ENCODE measurements around the gene CMTM5.

The CMTM5 gene

DNA sequence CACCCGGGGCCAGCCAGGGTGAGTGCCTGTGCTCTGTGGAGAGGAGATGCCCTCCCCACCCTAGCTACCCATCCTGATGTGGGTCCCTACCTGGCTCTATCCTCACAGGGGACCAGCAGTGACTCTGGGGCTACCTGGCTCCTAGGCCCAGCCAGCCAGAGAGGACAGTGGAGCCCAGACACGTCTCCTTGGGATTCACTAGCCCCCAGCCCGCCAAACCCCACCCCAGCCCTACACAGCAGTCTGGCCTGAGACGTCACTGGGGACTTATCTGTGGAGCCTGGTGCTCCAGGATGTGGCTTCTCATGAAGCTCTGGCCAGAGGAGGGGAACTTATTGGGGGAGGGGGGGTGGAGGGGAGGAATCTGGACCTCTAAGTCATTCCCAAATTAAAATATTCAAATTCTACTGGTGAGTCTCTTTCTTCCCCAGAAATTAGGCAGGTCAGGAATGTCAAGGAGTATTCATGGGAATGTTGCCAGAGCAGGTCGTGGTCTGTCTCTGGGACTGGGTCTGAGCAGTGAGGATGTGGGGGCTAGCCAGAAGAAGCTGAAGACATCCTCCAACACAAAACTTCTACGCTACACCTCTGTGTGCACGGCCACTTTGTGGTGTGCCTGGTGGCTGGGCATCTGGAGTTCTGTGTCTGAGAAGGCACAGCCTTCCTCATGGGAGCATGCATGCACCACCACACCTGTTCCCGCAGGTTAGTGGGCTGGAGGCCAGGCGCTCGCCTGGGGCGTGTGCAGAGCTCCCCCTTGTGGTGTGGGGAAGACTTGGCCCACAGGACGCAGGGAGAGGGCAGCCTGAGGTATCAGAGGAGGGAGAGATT lies 2.7 kb downstream of the CMTM5 start:
- no peaks in the 10 kb centered on the region for H3K4me1 ChIP-seq (ENCODE audit: low read length)
- H3K9me3 ChIP-seq (ENCODE audit: insufficient read depth, low read length): no peaks in the 10 kb centered on the region
- no peak for TF ChIP-seq EZH2phosphoT487 (IDR thresholded peaks at IDR 0.05; ENCODE audit: low read depth)
- TF ChIP-seq, protein P1, sequence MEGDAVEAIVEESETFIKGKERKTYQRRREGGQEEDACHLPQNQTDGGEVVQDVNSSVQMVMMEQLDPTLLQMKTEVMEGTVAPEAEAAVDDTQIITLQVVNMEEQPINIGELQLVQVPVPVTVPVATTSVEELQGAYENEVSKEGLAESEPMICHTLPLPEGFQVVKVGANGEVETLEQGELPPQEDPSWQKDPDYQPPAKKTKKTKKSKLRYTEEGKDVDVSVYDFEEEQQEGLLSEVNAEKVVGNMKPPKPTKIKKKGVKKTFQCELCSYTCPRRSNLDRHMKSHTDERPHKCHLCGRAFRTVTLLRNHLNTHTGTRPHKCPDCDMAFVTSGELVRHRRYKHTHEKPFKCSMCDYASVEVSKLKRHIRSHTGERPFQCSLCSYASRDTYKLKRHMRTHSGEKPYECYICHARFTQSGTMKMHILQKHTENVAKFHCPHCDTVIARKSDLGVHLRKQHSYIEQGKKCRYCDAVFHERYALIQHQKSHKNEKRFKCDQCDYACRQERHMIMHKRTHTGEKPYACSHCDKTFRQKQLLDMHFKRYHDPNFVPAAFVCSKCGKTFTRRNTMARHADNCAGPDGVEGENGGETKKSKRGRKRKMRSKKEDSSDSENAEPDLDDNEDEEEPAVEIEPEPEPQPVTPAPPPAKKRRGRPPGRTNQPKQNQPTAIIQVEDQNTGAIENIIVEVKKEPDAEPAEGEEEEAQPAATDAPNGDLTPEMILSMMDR (IDR thresholded peaks at IDR 0.05; ENCODE audit: low read depth, low read length): peak; percentile 97
- no peaks in the 10 kb centered on the region for H4K20me1 ChIP-seq (ENCODE audit: insufficient read depth, low read length)
- peaks cover 11% of the 10 kb centered on the region for H3K27me3 ChIP-seq (ENCODE audit: low read depth, low read length)
- H2AFZ ChIP-seq (ENCODE audit: low read depth, low read length): no peak overlapping the region
- no peak overlapping the region for H3K9ac ChIP-seq (ENCODE audit: low read length)
- no peaks in the 10 kb centered on the region for H3K36me3 ChIP-seq (replicated peaks; ENCODE audit: low read depth, low read length)
- no peak overlapping the region for H3K27ac ChIP-seq (ENCODE audit: low read length)
- H3K79me2 ChIP-seq (ENCODE audit: low read length): no peaks in the 10 kb centered on the region
- no peak overlapping the region for H3K4me3 ChIP-seq (ENCODE audit: low read length)
- H3K4me2 ChIP-seq (ENCODE audit: low read length): no peak overlapping the region

DNA sequence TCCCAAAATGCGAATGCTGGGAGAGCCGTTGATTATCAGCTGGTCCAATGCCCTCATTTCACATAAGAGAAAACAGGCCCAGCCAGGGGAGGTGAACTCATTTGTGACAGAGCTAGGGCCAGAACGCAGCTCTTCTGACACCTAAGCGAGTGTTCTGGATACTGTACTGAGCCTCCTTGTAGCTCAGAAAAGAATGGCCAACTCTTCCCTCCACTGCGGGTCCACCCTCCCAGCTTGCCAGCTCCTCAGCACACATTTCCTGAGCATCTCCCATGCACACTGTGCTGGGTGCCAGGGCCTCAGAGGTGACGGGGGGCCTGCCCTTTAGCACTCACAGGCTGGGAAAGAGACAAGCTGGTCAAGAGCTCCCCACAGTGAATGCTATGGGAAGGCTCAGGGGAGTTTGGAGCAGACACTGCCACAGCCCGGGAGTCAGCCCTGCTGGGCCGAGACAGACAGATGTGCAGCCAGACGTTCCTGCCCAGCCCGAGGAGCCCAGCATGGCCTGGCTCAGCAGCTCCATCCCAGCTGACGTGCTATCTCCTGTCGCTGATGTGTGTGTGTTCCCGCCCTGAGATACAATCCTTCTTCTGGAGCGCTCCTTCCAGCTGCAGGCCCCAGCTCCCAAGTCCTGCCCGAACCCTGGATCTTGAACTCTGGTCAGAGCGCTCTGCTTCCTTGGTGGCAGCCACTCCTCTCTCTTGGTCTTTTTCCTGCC lies 3.5 kb downstream of the CMTM5 start:
- H3K9ac ChIP-seq (ENCODE audit: low read length): no peak overlapping the region
- no peak for TF ChIP-seq EZH2phosphoT487 (IDR thresholded peaks at IDR 0.05; ENCODE audit: low read depth)
- TF ChIP-seq, protein P1 (IDR thresholded peaks at IDR 0.05; ENCODE audit: low read depth, low read length): 0 out of 2 replicates have a peak, but pooled peaks have one; percentile 0
- H3K36me3 ChIP-seq (replicated peaks; ENCODE audit: low read depth, low read length): no peaks in the 10 kb centered on the region
- no peak overlapping the region for H2AFZ ChIP-seq (ENCODE audit: low read depth, low read length)
- H3K4me1 ChIP-seq (ENCODE audit: low read length): no peaks in the 10 kb centered on the region
- no peak overlapping the region for H3K27ac ChIP-seq (ENCODE audit: low read length)
- H3K4me3 ChIP-seq (ENCODE audit: low read length): no peak overlapping the region
- peaks cover 11% of the 10 kb centered on the region for H3K27me3 ChIP-seq (ENCODE audit: low read depth, low read length)
- no peaks in the 10 kb centered on the region for H3K79me2 ChIP-seq (ENCODE audit: low read length)
- H4K20me1 ChIP-seq (ENCODE audit: insufficient read depth, low read length): no peaks in the 10 kb centered on the region
- H3K9me3 ChIP-seq (ENCODE audit: insufficient read depth, low read length): no peaks in the 10 kb centered on the region
- H3K4me2 ChIP-seq (ENCODE audit: low read length): no peak overlapping the region

DNA sequence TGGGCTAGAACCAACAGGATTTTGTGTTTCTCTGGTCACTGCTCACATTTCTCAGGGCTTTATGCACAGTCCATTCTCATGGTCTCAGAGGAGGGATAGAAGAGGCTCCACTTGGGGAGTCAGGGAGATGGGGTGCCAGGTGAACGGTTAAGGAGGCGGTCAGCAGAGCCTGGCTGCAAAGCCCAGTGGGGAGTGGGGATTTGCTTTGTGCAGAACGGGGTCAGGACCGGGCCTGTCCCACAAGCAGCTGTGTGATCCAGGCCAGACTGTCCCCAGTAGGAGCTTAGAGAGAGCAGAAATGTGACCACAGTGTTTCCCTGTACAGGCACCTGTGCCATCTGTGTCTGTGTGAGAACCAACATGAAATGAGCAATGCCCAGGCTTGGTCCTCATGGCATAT lies 4.1 kb downstream of the CMTM5 start:
- Histone ChIP-seq H4K20me1 (ENCODE audit: insufficient read depth, low read length) (no peaks in the 10 kb centered on the region), H3K36me3 (replicated peaks; ENCODE audit: low read depth, low read length) (no peaks in the 10 kb centered on the region), H3K79me2 (ENCODE audit: low read length) (no peaks in the 10 kb centered on the region), H2AFZ (ENCODE audit: low read depth, low read length) (no peak overlapping the region), H3K9me3 (ENCODE audit: insufficient read depth, low read length) (no peaks in the 10 kb centered on the region), H3K4me2 (ENCODE audit: low read length) (no peak overlapping the region), H3K9ac (ENCODE audit: low read length) (no peak overlapping the region), H3K27me3 (ENCODE audit: low read depth, low read length) (peaks cover 11% of the 10 kb centered on the region), H3K4me3 (ENCODE audit: low read length) (no peak overlapping the region), H3K4me1 (ENCODE audit: low read length) (no peaks in the 10 kb centered on the region), H3K27ac (ENCODE audit: low read length) (no peak overlapping the region)
- TF ChIP-seq, protein P1 (IDR thresholded peaks at IDR 0.05; ENCODE audit: low read depth, low read length): no peak
- no peak for TF ChIP-seq EZH2phosphoT487 (IDR thresholded peaks at IDR 0.05; ENCODE audit: low read depth)

DNA sequence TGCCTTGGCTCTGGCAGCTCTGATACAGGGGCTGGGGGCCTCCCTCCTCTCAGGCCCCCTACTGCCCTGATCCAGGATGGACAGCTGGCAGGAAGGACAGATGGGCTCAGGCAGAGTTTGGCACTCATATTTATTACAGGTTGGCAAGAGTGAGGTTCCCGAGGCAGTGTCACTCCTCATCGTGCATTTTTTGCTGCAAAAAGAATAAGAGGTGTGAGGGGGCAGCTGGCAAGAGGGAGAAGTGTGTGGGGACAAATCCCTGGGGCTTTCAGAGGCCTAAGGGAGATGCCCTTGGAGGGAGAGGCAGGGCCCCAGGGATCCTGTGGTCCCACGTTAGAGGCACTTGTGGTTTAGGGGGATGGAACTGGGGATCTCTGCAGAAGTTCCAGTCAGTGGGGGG lies 5.0 kb downstream of the CMTM5 start:
- Histone ChIP-seq H3K4me2 (ENCODE audit: low read length) (no peak overlapping the region), H3K27me3 (ENCODE audit: low read depth, low read length) (peaks cover 11% of the 10 kb centered on the region), H3K36me3 (replicated peaks; ENCODE audit: low read depth, low read length) (no peaks in the 10 kb centered on the region), H3K4me3 (ENCODE audit: low read length) (no peak overlapping the region), H3K27ac (ENCODE audit: low read length) (no peak overlapping the region), H3K9ac (ENCODE audit: low read length) (no peak overlapping the region), H2AFZ (ENCODE audit: low read depth, low read length) (no peak overlapping the region), H3K4me1 (ENCODE audit: low read length) (no peaks in the 10 kb centered on the region), H4K20me1 (ENCODE audit: insufficient read depth, low read length) (no peaks in the 10 kb centered on the region), H3K79me2 (ENCODE audit: low read length) (no peaks in the 10 kb centered on the region), H3K9me3 (ENCODE audit: insufficient read depth, low read length) (no peaks in the 10 kb centered on the region)
- TF ChIP-seq EZH2phosphoT487 (IDR thresholded peaks at IDR 0.05; ENCODE audit: low read depth): no peak
- TF ChIP-seq, protein P1 (IDR thresholded peaks at IDR 0.05; ENCODE audit: low read depth, low read length): no peak

Data from OCI-LY3 (cell line).